NOMO-1 treated with dmso at 0.1 percent for 144 hours (cell line): ENCODE results near the gene DPRX.
"Not testable (repeated sequence)": the region's sequence is repeated elsewhere in the genome, so short reads cannot be mapped to it uniquely, and the experiment has no call there.

Experiments used
- DNase-seq: peaks from one replicate; lab custom pipeline; 2025; ENCODE audit not compliant: unreplicated experiment; lab: John Stamatoyannopoulos, UW

The DPRX gene

GRCh38 chr19:53644061-53644816, 12.4 kb downstream of the DPRX start:
- no peak for DNase-seq

DNA sequence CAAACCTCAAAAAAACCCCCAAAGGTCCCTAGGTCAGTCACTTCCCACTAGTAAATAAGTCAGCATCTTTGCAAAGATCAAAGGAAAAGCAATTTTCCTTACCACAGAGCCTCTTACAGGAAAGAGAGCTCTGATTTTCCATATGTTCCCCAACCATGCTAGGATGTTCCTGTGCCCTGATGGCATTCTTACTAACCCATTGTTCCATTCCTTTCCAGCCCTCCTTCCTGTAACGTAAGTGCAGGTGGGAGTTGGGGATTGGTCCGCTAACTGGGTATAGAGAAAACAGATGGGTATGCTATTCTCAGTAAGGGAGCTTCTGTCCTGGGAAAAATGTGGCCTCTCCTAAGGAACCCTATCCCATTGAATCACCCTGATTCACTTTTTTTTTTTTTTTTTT, 14.3 kb downstream of the DPRX start:
- DNase-seq = no peak

DNA sequence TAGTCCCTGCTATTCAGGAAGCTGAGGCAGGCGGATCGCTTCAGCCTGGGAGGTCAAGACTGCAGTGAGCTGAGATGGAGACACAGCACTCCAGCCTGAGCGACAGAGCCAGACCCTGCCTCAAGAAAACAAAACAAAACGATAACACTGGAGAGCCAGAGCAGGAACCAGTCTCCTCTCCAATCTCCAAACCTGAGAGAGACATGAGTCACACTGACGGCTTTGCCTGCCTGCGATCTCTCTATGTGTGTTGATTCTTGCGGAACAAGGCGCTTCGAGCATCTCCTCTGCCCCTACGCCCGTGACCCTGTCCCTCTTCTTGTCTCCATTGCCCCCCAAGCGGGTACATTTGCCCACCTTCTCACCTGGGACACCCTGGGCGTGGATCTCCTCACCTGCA, 15.6 kb downstream of the DPRX start:
- no peak for DNase-seq

DNA sequence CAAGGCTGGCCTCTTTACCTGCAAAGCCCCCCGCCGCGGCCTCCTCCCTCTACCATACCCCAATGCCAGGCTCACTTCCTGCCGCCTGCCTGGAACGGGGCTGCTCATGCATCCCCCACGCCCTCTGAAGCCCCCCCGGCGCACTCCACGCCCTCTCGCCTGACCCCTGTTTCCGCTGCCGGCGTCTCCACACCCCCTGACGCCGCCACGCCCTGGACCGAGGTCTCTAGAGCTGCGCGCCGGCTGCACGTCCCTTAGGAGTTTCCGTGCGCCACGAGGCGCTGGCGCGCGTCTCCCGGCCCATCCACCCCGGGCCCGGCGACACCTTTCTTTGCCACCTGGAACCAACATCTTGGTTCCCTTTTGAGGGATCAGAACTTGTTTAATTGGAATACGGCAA, 16.0 kb downstream of the DPRX start:
- no peak for DNase-seq

DNA sequence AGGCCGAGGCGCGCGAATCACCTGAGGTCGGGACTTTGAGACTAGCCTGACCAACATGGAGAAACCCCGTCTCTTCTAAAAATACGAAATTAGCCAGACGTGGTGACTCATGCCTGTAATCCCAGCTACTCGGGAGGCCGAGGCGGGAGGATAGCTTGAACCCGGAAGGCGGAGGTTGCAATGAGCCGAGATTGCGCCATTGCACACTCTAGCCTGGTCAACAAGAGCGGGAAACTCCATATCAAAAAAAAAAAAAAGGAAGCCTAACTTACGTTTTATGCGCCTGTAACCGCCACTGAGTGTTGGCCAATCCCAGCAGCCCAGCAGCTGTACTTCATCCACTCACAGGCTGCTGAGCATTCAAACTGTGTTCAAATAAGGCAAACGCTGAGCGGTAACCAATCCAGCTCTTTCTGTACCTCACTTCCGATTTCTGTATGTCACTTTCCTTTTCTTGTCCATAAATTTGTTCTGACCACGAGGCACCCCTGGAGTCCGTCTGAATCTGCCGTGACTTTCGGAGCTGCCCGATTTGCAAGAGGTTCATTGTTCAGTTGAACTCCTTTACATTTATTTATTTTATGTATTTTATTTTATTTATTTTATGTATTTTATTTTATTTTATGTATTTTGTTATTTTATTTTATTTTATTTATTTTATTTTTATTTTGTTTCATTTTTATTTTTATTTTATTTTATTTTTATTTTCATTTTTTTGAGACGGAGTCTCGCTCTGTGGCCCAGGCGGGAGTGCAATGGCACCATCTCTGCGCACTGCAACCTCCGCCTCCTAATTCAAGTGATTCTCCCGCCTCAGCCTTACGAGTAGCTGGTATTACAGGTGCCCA, 18.2 kb downstream of the DPRX start:
- DNase-seq = no peak

GRCh38 chr19:53652476-53652875, 20.7 kb downstream of the DPRX start:
- DNase-seq = no peak

DNA sequence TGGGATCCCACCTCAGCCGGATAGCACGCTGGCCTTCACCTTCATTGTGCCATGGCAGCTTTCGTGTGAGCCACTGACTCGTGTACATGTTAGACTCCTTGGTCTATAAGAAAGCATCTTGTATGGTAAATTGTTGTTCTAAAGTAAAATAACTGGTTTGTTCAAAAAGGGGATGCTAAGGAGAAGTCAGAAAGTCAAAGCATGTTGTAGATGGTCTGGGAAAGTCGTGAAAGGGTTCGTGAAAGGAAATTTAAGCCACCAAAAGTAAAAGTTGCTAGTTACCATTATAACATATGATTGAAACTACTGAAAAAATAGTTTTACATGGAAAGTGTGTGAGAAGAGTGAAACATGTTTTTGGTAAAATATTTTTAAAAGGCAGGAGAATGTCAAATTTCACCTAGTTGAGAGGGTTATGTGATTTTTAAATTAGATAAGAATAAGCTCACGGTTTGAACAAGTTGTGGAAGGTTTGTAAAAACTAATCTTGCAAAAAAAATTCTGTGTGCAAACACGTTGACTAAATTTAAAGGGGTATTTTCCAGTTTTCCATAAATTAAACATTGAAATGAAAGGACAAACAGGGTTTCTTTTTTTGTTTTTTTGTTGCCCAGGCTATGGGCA, 23.4 kb downstream of the DPRX start:
- DNase-seq = no peak

DNA sequence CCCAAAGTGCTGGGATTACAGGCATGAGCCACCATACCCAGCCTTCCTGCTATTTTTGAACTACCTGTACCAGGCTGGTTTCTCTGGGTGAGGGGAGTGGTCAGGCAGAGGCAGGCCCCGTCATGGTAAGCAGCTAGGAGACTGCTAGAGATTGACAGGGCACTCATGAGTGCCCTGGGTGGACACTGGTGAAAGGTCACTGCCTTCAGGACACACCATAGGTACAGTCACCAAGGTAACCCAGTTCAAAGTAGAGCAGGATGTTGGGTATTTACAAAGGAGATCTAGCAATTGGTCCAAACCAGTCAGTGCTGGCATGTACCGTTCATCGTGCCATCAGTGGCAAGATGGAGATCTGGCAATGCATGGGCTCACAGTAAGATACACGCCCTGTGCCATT, 25.5 kb downstream of the DPRX start:
- no peak for DNase-seq

DNA sequence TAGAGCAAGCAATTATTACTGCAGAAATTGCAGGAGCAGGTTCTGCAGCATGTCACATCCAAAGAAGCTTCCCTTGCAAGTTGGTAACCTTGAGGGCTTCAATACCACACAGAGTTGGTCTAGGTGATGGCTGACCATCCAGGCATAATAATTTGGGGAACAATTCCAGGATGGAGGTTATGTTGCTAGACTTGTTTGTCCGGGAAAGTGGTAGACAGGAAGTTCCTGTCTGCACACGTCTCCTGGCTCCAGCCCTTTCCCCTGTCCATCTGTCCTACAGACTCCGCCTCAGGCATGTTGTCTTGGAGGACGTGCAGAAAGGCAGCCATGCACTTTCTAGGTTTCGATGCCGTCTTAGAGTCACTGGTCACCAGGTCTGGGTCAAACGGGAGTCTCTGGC, 26.0 kb downstream of the DPRX start:
- DNase-seq = no peak

- DNase-seq = no peak
Measured at GRCh38 chr19:53659292-53659691, 27.5 kb downstream of the DPRX start.

- no peak for DNase-seq
Measured at GRCh38 chr19:53660584-53660983, 28.8 kb downstream of the DPRX start.

DNA sequence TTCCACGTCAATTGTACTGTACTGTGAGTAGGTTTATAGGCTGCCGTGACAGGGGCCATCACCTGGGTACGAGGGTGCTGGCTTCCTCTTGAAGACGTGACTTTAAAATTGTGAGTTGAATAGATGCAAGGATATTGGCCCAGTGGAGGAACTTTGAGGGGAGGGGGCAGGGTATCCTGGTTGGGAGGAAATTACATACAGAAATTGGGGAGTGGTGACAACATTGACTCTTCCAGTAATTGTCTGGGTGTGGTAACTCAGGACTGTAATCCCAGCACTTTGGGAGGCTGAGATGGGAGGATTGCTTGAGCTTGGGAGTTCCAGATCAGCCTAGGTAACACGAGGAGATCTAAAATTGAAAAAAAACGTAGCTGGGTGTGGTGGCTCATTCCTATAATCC, 30.4 kb downstream of the DPRX start:
- no peak for DNase-seq

GRCh38 chr19:53664152-53664551, 32.4 kb downstream of the DPRX start:
- no peak for DNase-seq

DNA sequence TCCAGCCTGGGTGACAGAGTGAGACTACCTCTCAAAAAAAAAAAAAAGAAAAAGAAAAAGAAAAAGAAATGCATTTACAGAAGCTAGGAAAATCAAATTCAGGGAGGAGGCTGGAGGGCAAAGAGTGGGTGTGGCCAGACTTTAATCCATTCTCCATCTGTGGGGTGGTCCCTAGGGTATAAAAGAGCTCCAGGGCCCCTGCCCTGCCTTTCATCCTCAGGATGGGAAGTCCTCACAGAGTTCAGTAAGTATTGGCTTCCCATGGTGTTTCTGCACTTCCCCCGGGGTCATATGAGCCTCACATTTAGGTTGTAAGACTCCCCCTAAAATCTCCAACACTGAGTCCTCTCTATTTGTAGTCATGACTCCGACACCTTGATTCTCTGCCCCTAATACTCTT, 33.0 kb downstream of the DPRX start:
- no peak for DNase-seq

GRCh38 chr19:53666331-53666730, 34.5 kb downstream of the DPRX start:
- DNase-seq = not testable (repeated sequence)

- DNase-seq = not testable (repeated sequence)
Measured at GRCh38 chr19:53668804-53669203, 37.0 kb downstream of the DPRX start.

GRCh38 chr19:53670345-53670744, 38.5 kb downstream of the DPRX start:
- no peak for DNase-seq

DNA sequence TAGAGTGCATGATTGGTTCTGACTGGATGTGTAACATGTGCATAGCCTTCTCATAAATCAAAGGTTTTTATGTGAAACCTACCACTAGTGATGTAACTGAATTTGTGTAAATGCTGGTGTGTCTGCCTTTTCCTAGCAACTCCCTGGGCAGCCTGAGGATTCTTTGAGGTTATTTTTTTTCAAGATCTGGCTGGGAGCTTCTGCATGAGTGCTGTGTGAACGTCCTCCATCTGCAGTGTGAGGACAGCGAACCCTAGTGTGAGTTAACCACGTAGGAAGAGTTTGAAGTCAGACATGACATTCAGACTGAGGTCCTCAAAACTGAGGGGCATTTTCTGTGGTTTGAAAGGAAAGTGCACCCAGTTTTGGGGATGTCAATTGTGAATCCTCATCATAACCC, 39.9 kb downstream of the DPRX start:
- no peak for DNase-seq
